ENCODE results near the gene ATP11A.
A peak's percentile ranks its signal among the peaks of the same experiment; 100 is the strongest.
"Not testable (repeated sequence)": the region's sequence is repeated elsewhere in the genome, so short reads cannot be mapped to it uniquely, and the experiment has no call there.

Gene ATP11A

DNA sequence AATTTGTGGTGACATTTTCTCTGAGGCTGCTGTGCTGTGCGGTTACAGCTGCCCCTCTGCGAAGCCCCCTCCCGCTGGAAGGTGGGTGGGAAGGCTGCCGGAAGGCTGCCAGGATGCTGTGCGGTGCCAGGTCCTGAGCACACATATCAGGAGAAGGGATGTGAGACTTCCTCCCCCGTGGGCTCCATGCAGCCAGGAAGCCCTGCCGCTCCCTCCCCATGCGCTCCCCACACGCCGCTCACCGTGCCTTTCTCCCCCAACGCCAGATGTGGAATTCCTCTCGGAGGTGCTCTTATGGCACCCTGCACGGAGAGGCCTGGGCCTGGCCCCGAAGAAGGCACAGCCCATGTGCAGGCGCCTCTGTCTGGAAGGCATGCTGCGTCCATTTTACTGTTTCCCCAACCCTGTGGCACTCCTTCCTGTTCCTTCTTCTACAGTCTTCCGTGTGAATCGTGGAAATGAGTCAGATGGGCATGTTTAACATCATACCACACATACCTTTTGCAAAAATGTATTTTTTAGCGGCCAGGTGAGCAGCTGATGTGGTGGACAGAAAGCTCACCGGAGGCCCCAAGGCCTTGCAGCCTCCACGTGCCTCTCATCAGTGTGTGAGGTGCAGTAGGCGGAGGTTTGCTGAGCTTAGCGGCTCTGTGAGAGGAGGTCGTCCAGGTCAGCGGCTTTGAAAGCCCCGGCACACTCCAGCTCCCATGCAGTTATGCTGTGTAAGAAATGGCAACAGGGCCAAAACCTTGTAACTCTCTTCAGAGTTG, 88.0 kb downstream of the ATP11A start:
- Histone ChIP-seq H3K4me3 (ENCODE audit: low read depth in 1 of 2, low read length in 2 of 2) (no peak overlapping the region), H3K27ac (ENCODE audit: low read length) (no peak overlapping the region), H3K27me3 (ENCODE audit: low read depth, low read length) (no peaks in the 10 kb centered on the region), H3K4me1 (ENCODE audit: control insufficient read depth in 1 of 2, insufficient read depth in 2 of 2, low read length in 2 of 2) (peaks cover 0 to 4% of the 10 kb centered on the region in 2 donors), H3K9me3 (ENCODE audit: control insufficient read depth in 1 of 2, low read length in 2 of 2) (no peaks in the 10 kb centered on the region), H3K36me3 (ENCODE audit: control insufficient read depth in 1 of 2, insufficient read depth in 2 of 2, low read length in 2 of 2) (no peaks in the 10 kb centered on the region)

GRCh38 chr13:112779856-112780604, 90.2 kb downstream of the ATP11A start:
- H3K27ac ChIP-seq (ENCODE audit: low read length), result no peak overlapping the region

DNA sequence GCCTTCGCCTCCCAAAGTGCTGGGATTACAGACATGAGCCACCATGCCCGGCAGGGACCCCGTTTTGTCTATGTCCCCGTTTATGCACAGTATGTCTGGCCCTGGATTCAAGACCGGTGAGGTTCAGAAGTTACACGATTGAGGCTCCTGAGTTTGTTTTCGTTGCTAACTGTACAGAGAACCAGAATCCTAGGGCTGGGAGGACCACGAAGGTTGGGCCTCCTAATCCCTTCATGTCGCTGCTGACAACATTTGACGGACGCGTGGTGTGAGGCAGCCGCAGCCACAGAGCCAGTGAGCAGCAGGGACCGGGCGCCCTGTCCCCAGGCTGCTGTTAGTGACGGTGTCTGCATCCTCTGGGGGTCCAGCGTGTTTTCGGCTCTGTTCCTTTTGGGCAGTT, 91.4 kb downstream of the ATP11A start:
- no peak overlapping the region for H3K27ac ChIP-seq (ENCODE audit: low read length)
- no peak overlapping the region for H3K4me3 ChIP-seq (ENCODE audit: low read depth in 1 of 2, low read length in 2 of 2)
- H3K27me3 ChIP-seq (ENCODE audit: low read depth, low read length), result no peaks in the 10 kb centered on the region
- H3K9me3 ChIP-seq (ENCODE audit: control insufficient read depth in 1 of 2, low read length in 2 of 2), result no peaks in the 10 kb centered on the region
- H3K4me1 ChIP-seq (ENCODE audit: control insufficient read depth in 1 of 2, insufficient read depth in 2 of 2, low read length in 2 of 2), result peaks cover 0 to 15% of the 10 kb centered on the region in 2 donors
- H3K36me3 ChIP-seq (ENCODE audit: control insufficient read depth in 1 of 2, insufficient read depth in 2 of 2, low read length in 2 of 2), result peaks cover 0 to 5% of the 10 kb centered on the region in 2 donors

More at GRCh38 chr13:112779856-112780604, 90.2 kb downstream of the ATP11A start:
- Histone ChIP-seq H3K9me3 (ENCODE audit: control insufficient read depth in 1 of 2, low read length in 2 of 2) (no peaks in the 10 kb centered on the region), H3K36me3 (ENCODE audit: control insufficient read depth in 1 of 2, insufficient read depth in 2 of 2, low read length in 2 of 2) (no peaks in the 10 kb centered on the region), H3K4me1 (ENCODE audit: control insufficient read depth in 1 of 2, insufficient read depth in 2 of 2, low read length in 2 of 2) (peaks cover 0 to 15% of the 10 kb centered on the region in 2 donors), H3K4me3 (ENCODE audit: low read depth in 1 of 2, low read length in 2 of 2) (no peak overlapping the region), H3K27me3 (ENCODE audit: low read depth, low read length) (no peaks in the 10 kb centered on the region)

GRCh38 chr13:112781881-112782361, 92.1 kb downstream of the ATP11A start:
- Histone ChIP-seq H3K27ac (ENCODE audit: low read length) (peak overlapping the region; percentile 5), H3K4me3 (ENCODE audit: low read depth in 1 of 2, low read length in 2 of 2) (no peak overlapping the region), H3K4me1 (ENCODE audit: control insufficient read depth in 1 of 2, insufficient read depth in 2 of 2, low read length in 2 of 2) (peaks cover 0 to 15% of the 10 kb centered on the region in 2 donors), H3K36me3 (ENCODE audit: control insufficient read depth in 1 of 2, insufficient read depth in 2 of 2, low read length in 2 of 2) (peaks cover 0 to 5% of the 10 kb centered on the region in 2 donors), H3K9me3 (ENCODE audit: control insufficient read depth in 1 of 2, low read length in 2 of 2) (no peaks in the 10 kb centered on the region), H3K27me3 (ENCODE audit: low read depth, low read length) (no peaks in the 10 kb centered on the region)

GRCh38 chr13:112782429-112783010, 92.7 kb downstream of the ATP11A start:
- Histone ChIP-seq H3K36me3 (ENCODE audit: control insufficient read depth in 1 of 2, insufficient read depth in 2 of 2, low read length in 2 of 2) (peaks cover 0 to 5% of the 10 kb centered on the region in 2 donors), H3K4me3 (ENCODE audit: low read depth in 1 of 2, low read length in 2 of 2) (no peak overlapping the region)

DNA sequence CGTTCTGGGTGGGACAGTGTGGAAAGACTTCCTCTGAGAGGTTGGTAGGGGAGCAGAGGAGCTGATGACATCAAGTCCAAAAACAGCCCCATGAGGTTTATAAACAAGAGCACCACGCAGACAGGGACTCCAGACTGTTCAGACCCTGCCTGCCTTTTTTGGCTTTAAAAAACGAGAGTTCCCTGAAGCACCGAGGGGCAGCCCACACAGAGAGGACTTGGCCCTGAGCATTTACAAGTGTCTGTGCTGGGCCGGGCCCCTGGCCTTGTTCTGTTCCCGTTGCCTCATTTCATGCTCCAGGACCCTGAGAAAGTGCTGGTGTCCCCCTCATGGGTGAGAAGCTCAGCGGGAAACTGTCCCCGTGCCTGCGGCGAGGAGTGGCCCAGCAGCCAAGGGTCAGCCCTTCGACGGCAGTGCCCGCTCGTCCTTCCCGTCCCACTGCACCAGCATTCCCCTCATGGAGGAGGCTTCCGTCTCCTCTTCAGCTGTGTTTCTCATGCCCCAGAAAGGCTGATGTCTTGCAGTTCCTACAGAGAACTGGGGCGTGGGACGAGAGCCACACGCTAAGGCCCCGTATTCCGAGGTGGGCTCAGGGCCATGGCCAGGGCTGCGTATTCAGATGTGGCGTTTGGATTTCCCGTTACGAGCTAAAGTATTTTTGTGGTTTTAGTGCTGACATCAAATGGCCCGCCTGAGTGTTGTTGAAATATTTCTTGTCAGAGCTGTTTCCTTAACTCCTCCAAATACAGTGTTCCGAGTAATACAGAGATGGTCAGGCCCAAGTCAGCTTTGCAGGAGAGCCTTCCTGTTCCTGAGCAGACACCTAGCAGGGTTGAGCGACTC, 93.5 kb downstream of the ATP11A start:
- Histone ChIP-seq H3K27me3 (ENCODE audit: low read depth, low read length) (no peaks in the 10 kb centered on the region), H3K9me3 (ENCODE audit: control insufficient read depth in 1 of 2, low read length in 2 of 2) (no peaks in the 10 kb centered on the region), H3K36me3 (ENCODE audit: control insufficient read depth in 1 of 2, insufficient read depth in 2 of 2, low read length in 2 of 2) (peaks cover 0 to 5% of the 10 kb centered on the region in 2 donors), H3K4me3 (ENCODE audit: low read depth in 1 of 2, low read length in 2 of 2) (no peak overlapping the region), H3K4me1 (ENCODE audit: control insufficient read depth in 1 of 2, insufficient read depth in 2 of 2, low read length in 2 of 2) (peaks cover 0 to 15% of the 10 kb centered on the region in 2 donors), H3K27ac (ENCODE audit: low read length) (peak overlapping the region; percentile 36)

More at GRCh38 chr13:112782429-112783010, 92.7 kb downstream of the ATP11A start:
- H3K27me3 ChIP-seq (ENCODE audit: low read depth, low read length), result no peaks in the 10 kb centered on the region
- H3K4me1 ChIP-seq (ENCODE audit: control insufficient read depth in 1 of 2, insufficient read depth in 2 of 2, low read length in 2 of 2), result peaks cover 0 to 15% of the 10 kb centered on the region in 2 donors
- H3K27ac ChIP-seq (ENCODE audit: low read length), result peak overlapping the region; percentile 36
- H3K9me3 ChIP-seq (ENCODE audit: control insufficient read depth in 1 of 2, low read length in 2 of 2), result no peaks in the 10 kb centered on the region

DNA sequence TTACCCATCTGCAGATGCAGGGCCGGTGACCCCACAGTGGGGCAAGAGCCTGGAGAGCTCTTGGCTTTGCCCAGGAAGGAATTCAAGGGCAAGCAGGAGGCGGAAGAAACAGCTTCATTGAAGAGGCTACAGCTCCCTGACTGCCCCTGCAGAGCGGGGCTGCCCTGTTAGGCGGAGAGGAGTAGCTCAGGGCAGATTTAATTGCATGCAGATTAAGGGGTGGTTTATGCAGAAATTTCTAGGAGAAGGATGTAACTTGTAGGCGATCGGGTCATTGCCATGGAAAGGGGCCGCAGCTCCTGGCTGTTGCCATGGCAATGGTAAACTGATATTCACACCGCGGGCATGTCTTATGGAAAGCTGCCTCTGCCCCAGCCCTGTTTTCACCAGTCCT, 94.1 kb downstream of the ATP11A start:
- Histone ChIP-seq H3K4me1 (ENCODE audit: control insufficient read depth in 1 of 2, insufficient read depth in 2 of 2, low read length in 2 of 2) (peaks cover 0 to 15% of the 10 kb centered on the region in 2 donors), H3K36me3 (ENCODE audit: control insufficient read depth in 1 of 2, insufficient read depth in 2 of 2, low read length in 2 of 2) (peaks cover 0 to 5% of the 10 kb centered on the region in 2 donors), H3K4me3 (ENCODE audit: low read depth in 1 of 2, low read length in 2 of 2) (no peak overlapping the region), H3K27me3 (ENCODE audit: low read depth, low read length) (no peaks in the 10 kb centered on the region), H3K9me3 (ENCODE audit: control insufficient read depth in 1 of 2, low read length in 2 of 2) (no peaks in the 10 kb centered on the region), H3K27ac (ENCODE audit: low read length) (no peak overlapping the region)

- H3K27ac ChIP-seq (ENCODE audit: low read length), result no peak overlapping the region
- peaks cover 0 to 5% of the 10 kb centered on the region in 2 donors for H3K36me3 ChIP-seq (ENCODE audit: control insufficient read depth in 1 of 2, insufficient read depth in 2 of 2, low read length in 2 of 2)
- no peaks in the 10 kb centered on the region for H3K9me3 ChIP-seq (ENCODE audit: control insufficient read depth in 1 of 2, low read length in 2 of 2)
- H3K4me3 ChIP-seq (ENCODE audit: low read depth in 1 of 2, low read length in 2 of 2), result no peak overlapping the region
- H3K4me1 ChIP-seq (ENCODE audit: control insufficient read depth in 1 of 2, insufficient read depth in 2 of 2, low read length in 2 of 2), result peaks cover 0 to 15% of the 10 kb centered on the region in 2 donors
- no peaks in the 10 kb centered on the region for H3K27me3 ChIP-seq (ENCODE audit: low read depth, low read length)
Observed at GRCh38 chr13:112784811-112785482, 95.1 kb downstream of the ATP11A start.

- Histone ChIP-seq H3K27ac (ENCODE audit: low read length) (no peak overlapping the region), H3K36me3 (ENCODE audit: control insufficient read depth in 1 of 2, insufficient read depth in 2 of 2, low read length in 2 of 2) (peaks cover 0 to 5% of the 10 kb centered on the region in 2 donors), H3K9me3 (ENCODE audit: control insufficient read depth in 1 of 2, low read length in 2 of 2) (no peaks in the 10 kb centered on the region), H3K4me3 (ENCODE audit: low read depth in 1 of 2, low read length in 2 of 2) (no peak overlapping the region), H3K27me3 (ENCODE audit: low read depth, low read length) (no peaks in the 10 kb centered on the region), H3K4me1 (ENCODE audit: control insufficient read depth in 1 of 2, insufficient read depth in 2 of 2, low read length in 2 of 2) (peaks cover 0 to 15% of the 10 kb centered on the region in 2 donors)
Observed at GRCh38 chr13:112785483-112785856, 95.6 kb downstream of the ATP11A start.

- not testable (repeated sequence) for H3K27me3 ChIP-seq (ENCODE audit: low read depth, low read length); H3K4me3 ChIP-seq (ENCODE audit: low read depth in 1 of 2, low read length in 2 of 2); H3K36me3 ChIP-seq (ENCODE audit: control insufficient read depth in 1 of 2, insufficient read depth in 2 of 2, low read length in 2 of 2); H3K9me3 ChIP-seq (ENCODE audit: control insufficient read depth in 1 of 2, low read length in 2 of 2); H3K27ac ChIP-seq (ENCODE audit: low read length)
- peaks cover 0 to 15% of the 10 kb centered on the region in 2 donors for H3K4me1 ChIP-seq (ENCODE audit: control insufficient read depth in 1 of 2, insufficient read depth in 2 of 2, low read length in 2 of 2)
Observed at GRCh38 chr13:112786810-112787209, 97.0 kb downstream of the ATP11A start.

Measured in muscle layer of duodenum (tissue), 2 donors.